ENCODE results near the gene UFC1. TPM values are rescaled to one million over a fixed set of nuclear protein-coding genes. Genes with fewer than 3 reads are reported as not detected.
A peak's percentile ranks its signal among the peaks of the same experiment; 100 is the strongest.
"Not testable (repeated sequence)": the region's sequence is repeated elsewhere in the genome, so short reads cannot be mapped to it uniquely, and the experiment has no call there.

UFC1 gene
- 91.5 TPM for polyA plus RNA-seq (ENCODE audit: insufficient read length)

DNA sequence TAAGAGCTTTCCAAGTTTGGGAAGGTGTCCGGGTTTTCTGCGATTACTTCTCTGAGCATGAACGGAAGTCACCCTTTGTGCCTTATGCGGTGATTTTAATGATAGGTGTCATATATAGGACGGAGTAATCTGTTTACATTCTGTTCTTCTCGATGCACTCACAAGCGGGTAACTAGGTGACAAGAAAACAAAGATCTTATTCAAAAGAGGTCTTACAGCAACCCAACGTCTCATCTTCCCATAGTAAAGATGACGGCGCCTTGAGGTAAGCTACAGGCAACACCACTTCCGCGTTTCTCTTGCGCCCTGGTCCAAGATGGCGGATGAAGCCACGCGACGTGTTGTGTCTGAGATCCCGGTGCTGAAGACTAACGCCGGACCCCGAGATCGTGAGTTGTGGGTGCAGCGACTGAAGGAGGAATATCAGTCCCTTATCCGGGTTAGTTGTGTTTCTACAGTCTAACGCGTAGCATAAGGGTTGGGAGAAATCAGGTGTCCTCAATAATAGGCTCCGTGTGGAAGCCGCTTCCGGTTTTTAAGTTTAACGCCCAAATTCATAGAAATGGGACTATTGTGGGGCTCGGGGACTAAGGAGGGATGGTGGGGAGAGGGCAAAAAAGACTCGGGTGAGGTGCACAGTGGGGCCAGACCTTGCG, at the start of gene UFC1:
TSS of gene UFC1 (plus strand) at position 297 of the 656 bp plus-strand sequence. CDS start at position 317, 20 bp downstream.
- DNase-seq: peak; percentile 90

GRCh38 chr1:161106431-161106830, 47.3 kb upstream of the UFC1 start:
- DNase-seq: no peak

- no peak for DNase-seq
Measured at GRCh38 chr1:161111117-161111516, 42.7 kb upstream of the UFC1 start.

DNA sequence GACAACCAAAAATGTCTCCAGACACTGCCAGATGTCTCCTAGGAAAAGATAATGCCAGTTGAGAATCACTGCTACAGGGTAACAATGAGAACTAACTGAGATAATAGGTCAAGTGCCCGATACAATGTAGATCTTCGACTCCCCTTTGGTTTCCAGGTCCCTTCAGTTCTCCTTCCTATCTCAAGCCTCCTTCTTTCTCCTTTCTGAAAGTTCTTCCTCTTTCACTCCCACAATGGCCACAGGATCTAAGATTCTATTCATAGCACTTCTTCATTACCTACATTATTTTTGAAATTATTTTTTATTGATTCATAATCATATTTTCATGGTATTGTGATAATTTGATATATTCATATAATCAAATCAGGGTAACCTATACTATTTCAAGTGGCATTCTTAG, 42.3 kb upstream of the UFC1 start:
- DNase-seq: no peak

GRCh38 chr1:161113915-161114314, 39.9 kb upstream of the UFC1 start:
- DNase-seq: no peak

GRCh38 chr1:161114556-161114955, 39.2 kb upstream of the UFC1 start:
- DNase-seq: no peak

- no peak for DNase-seq
Measured at GRCh38 chr1:161115132-161115711, 38.6 kb upstream of the UFC1 start.

DNA sequence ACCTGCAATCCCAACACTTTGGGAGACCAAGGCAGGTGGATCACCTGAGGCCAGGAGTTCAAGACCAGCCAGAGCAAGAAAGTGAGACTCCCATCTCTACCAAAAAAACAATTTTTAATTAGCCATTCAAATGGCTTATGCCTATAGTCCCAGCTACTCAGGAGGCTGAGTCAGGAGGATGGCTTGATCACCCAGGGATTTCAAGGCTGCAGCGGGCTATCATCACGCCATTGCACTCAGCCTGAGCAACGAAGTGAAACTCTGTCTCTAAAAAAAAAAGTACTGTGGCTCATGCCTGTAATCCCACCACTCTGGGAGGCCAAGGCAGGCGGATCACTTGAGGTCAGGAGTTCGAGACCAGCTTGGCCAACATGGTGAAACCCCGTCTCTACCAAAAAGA, 37.8 kb upstream of the UFC1 start:
- DNase-seq: not testable (repeated sequence)

GRCh38 chr1:161117759-161118581, 35.8 kb upstream of the UFC1 start, which contains the start of the genes NIT1 and PFDN2:
Gene NIT1 (plus strand): TSS chr1:161118105. CDS start chr1:161118177, 72 bp downstream.
Gene PFDN2 (minus strand): TSS chr1:161118037. CDS start chr1:161118026, 11 bp downstream.
- peak; percentile 92 for DNase-seq

DNA sequence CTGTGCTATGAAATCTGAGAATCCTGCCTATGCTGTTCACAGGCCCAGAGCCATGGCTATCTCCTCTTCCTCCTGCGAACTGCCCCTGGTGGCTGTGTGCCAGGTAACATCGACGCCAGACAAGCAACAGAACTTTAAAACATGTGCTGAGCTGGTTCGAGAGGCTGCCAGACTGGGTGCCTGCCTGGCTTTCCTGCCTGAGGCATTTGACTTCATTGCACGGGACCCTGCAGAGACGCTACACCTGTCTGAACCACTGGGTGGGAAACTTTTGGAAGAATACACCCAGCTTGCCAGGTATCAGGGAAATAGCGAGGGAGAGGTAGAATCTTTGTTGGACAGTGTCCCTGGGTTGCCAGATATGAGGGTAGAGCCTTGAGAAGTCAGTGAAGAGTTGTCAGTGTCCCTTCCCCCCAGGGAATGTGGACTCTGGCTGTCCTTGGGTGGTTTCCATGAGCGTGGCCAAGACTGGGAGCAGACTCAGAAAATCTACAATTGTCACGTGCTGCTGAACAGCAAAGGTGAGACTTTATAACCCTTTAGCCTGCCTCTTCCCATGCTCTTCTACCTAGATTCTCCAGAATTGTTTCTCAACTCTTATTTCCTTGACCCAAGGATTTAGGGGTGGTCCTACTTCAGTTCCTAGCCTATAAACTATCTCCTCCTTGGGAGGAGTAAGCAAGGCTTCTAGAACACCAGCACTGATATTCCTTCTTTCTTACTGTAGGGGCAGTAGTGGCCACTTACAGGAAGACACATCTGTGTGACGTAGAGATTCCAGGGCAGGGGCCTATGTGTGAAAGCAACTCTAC, 34.5 kb upstream of the UFC1 start:
- peak; percentile 46 for DNase-seq

DNA sequence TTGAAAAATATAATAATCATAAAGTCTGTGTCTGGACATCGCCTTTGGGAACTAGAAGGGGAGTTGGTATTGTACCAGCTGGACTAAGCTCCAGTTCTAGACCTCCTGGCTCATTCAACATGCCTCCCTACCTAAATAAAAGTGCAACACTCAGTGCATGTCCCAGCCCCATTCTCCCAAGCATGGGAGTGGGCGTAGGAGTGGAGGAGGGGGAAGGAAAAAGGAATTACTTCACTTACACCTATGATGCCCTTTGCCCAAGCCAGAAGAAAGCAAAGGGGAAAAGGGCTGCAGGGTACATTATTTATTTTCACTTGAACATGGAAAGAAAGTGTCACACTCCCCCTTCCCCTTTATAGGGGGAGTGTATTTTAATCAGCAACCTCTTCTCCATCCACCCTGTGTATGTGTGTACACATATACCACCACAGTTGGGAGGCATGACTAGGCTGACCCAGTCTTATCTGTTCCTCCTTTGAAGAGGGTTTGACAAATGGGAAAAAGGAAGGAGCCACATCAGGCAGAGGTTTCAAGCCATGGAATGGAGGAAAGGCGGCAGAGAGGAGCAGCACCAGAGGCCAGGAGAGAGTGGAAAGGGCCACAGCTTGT, 32.6 kb upstream of the UFC1 start:
- DNase-seq: no peak

GRCh38 chr1:161121834-161122233, 31.9 kb upstream of the UFC1 start:
- no peak for DNase-seq

GRCh38 chr1:161122967-161123366, 30.8 kb upstream of the UFC1 start:
- DNase-seq: no peak

DNA sequence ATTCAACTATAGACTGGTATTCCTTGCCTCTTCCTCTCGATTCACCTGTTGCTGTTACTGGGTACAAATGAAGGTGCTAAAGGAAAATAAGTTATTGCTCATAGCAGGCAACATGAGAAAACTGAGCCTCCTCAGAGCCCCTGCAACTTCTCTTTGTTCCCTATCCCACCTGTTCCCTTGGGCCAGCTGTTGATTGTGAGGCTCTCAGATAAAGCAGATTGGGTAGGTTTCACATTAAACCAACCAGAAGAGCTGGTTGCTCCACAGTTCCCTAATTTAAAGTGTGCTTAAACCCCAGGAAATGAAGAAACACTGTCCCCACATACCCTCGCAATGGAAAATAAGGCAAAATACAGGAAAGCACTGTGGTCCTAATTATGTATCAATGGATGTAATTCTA, 26.1 kb upstream of the UFC1 start:
- DNase-seq: no peak

GRCh38 chr1:161128591-161129420, 25.0 kb upstream of the UFC1 start:
- no peak for DNase-seq

DNA sequence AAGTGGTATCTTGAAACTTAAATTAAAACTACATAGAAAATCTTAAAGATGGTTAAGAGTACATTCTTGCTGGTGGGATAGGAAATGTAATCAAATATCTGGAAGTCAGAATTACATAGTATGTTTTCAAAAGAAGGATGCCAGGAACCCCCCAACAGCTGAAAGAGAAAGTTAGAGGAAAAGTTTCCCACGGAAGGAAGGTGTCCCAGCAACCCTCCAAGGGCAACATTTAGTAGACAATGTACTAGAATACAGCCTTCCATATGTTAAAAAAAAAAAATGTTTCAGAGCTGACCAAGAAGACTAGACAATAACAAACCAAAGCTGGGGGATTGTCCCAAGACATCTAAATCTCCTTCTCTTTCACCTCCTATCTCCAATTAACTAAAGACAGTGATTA, 23.5 kb upstream of the UFC1 start:
- DNase-seq: no peak

GRCh38 chr1:161131523-161132409, 22.0 kb upstream of the UFC1 start:
- peak; percentile 41 for DNase-seq

- DNase-seq: peak; percentile 95
Measured at GRCh38 chr1:161132410-161133219, 21.2 kb upstream of the UFC1 start, which contains the start of gene DEDD. Gene DEDD (minus strand): TSS chr1:161132667. CDS start chr1:161124462, 8,205 bp downstream.

DNA sequence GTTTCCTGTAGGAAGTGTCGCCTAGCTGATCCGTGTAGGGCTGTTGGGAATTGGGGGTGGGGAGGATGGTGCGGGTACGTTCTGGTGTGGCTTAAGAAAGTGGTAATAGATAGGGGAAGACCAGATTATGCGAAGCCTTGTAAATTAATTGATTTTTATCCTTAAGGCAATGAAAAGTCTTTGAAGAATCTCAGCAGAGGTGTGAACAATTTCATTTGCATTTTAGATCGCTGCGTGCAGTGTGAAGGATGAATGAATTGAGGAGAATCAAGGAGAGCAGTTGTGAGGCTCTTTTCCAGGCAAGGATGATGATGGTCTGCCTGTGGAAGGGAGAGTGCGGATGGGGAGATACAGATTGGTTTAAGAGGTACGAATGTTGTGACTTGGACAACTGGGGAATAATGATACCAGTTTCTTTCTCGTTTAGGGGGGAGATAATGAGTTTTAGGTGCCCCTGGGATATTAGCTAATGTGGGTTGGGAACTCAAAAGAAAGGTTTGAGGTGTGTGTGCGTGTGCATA, 20.5 kb upstream of the UFC1 start:
- no peak for DNase-seq
